Mesodermal cell (in vitro differentiated cells): ENCODE measurements around the gene MSRB3.
"Not testable (repeated sequence)": the region's sequence is repeated elsewhere in the genome, so short reads cannot be mapped to it uniquely, and the experiment has no call there.

ENCODE experiments used
- H3K27ac ChIP-seq: 2 replicates; pipeline ENCODE4 v1.7.0; 2013; ENCODE audit warnings: mild to moderate bottlenecking, low read depth, low read length, moderate library complexity; ENCODE audit not compliant: severe bottlenecking
- H3K36me3 ChIP-seq: 2 replicates; pipeline ENCODE4 v1.7.1; 2013; ENCODE audit warnings: mild to moderate bottlenecking, low read length, moderate library complexity; ENCODE audit not compliant: control insufficient read depth, insufficient read depth
- H3K4me1 ChIP-seq: one replicate; pipeline ENCODE4 v1.7.1; 2013; ENCODE audit warnings: mild to moderate bottlenecking, low read length; ENCODE audit not compliant: insufficient read depth, control insufficient read depth, poor library complexity, severe bottlenecking
- H3K4me3 ChIP-seq: 2 replicates; pipeline ENCODE4 v1.7.0; 2013; ENCODE audit warnings: low read length, control low read depth, mild to moderate bottlenecking; ENCODE audit not compliant: insufficient read depth, poor library complexity, severe bottlenecking; ENCODE audit errors: extremely low read depth
- H3K9me3 ChIP-seq: 2 replicates; pipeline ENCODE4 v1.7.1; 2013; ENCODE audit warnings: mild to moderate bottlenecking, low read length, moderate library complexity; ENCODE audit not compliant: control insufficient read depth
- WGBS, 2 experiments: methylation state at CpG; one replicate each; pipeline ENCODE4 v1.1.5; 2013; ENCODE audit warnings: missing lambda C conversion rate in 2 of 2; ENCODE audit not compliant: insufficient coverage in 2 of 2; 5-methylcytosine and 5-hydroxymethylcytosine counted together

The MSRB3 gene

GRCh38 chr12:65466911-65467310, 188.4 kb downstream of the MSRB3 start:
- no peaks in the 10 kb centered on the region for H3K4me1 ChIP-seq
- peaks cover 13% of the 10 kb centered on the region for H3K36me3 ChIP-seq
- H3K4me3 ChIP-seq = no peak overlapping the region
- 100% methylated on average over 1 of the region's 1 CpG for WGBS, 2 experiments
- no peaks in the 10 kb centered on the region for H3K9me3 ChIP-seq
- no peak overlapping the region for H3K27ac ChIP-seq

- Histone ChIP-seq H3K27ac (no peak overlapping the region), H3K36me3 (no peaks in the 10 kb centered on the region)
Observed at GRCh38 chr12:65470256-65470655, 191.8 kb downstream of the MSRB3 start.

GRCh38 chr12:65472079-65472478, 193.6 kb downstream of the MSRB3 start:
- Histone ChIP-seq H3K4me3 (no peak overlapping the region), H3K27ac (no peak overlapping the region), H3K4me1 (no peaks in the 10 kb centered on the region), H3K36me3 (no peaks in the 10 kb centered on the region), H3K9me3 (no peaks in the 10 kb centered on the region)
- WGBS, 2 experiments = 89% methylated on average over 1 of the region's 2 CpGs; no CpG with 5 or more reads in 1 of the 2 experiments

More at GRCh38 chr12:65470256-65470655, 191.8 kb downstream of the MSRB3 start:
- no peaks in the 10 kb centered on the region for H3K4me1 ChIP-seq
- H3K4me3 ChIP-seq = no peak overlapping the region
- 92 to 97% methylated on average over 5 to 6 of the region's 6 CpGs for WGBS, 2 experiments
- no peaks in the 10 kb centered on the region for H3K9me3 ChIP-seq

GRCh38 chr12:65474831-65475230, 196.3 kb downstream of the MSRB3 start:
- Histone ChIP-seq H3K27ac (no peak overlapping the region), H3K4me1 (no peaks in the 10 kb centered on the region), H3K9me3 (no peaks in the 10 kb centered on the region), H3K4me3 (no peak overlapping the region), H3K36me3 (no peaks in the 10 kb centered on the region)
- 88 to 95% methylated on average over 2 to 3 of the region's 6 CpGs for WGBS, 2 experiments

- Histone ChIP-seq H3K4me1 (no peaks in the 10 kb centered on the region), H3K36me3 (no peaks in the 10 kb centered on the region), H3K9me3 (peaks cover 3% of the 10 kb centered on the region), H3K4me3 (no peak overlapping the region), H3K27ac (no peak overlapping the region)
Observed at GRCh38 chr12:65477721-65478120, 199.2 kb downstream of the MSRB3 start.

- peaks cover 21% of the 10 kb centered on the region for H3K9me3 ChIP-seq
- not testable (repeated sequence) for H3K27ac ChIP-seq, H3K4me3 ChIP-seq, H3K4me1 ChIP-seq, H3K36me3 ChIP-seq
- 97% methylated on average over 3 of the region's 3 CpGs; no CpG with 5 or more reads in 1 of the 2 experiments for WGBS, 2 experiments
Observed at GRCh38 chr12:65483891-65484516, 205.5 kb downstream of the MSRB3 start.

GRCh38 chr12:65488197-65488596, 209.7 kb downstream of the MSRB3 start:
- peaks cover 7% of the 10 kb centered on the region for H3K4me1 ChIP-seq
- H3K4me3 ChIP-seq = no peak overlapping the region
- H3K27ac ChIP-seq = no peak overlapping the region
- H3K36me3 ChIP-seq = no peaks in the 10 kb centered on the region
- peaks cover 14% of the 10 kb centered on the region for H3K9me3 ChIP-seq
- WGBS, 2 experiments = 92 to 100% methylated on average over 2 to 3 of the region's 4 CpGs

GRCh38 chr12:65490250-65490649, 211.8 kb downstream of the MSRB3 start:
- no peak overlapping the region for H3K27ac ChIP-seq
- peaks cover 27% of the 10 kb centered on the region for H3K4me1 ChIP-seq
- no peak overlapping the region for H3K4me3 ChIP-seq
- H3K36me3 ChIP-seq = no peaks in the 10 kb centered on the region
- H3K9me3 ChIP-seq = no peaks in the 10 kb centered on the region

- Histone ChIP-seq H3K36me3 (no peaks in the 10 kb centered on the region), H3K4me1 (peaks cover 41% of the 10 kb centered on the region), H3K27ac (no peak overlapping the region), H3K4me3 (no peak overlapping the region), H3K9me3 (no peaks in the 10 kb centered on the region)
- 60% methylated on average over 1 of the region's 1 CpG; no CpG with 5 or more reads in 1 of the 2 experiments for WGBS, 2 experiments
Observed at GRCh38 chr12:65492998-65493912, 214.8 kb downstream of the MSRB3 start.

- Histone ChIP-seq H3K4me1 (peaks cover 41% of the 10 kb centered on the region), H3K36me3 (no peaks in the 10 kb centered on the region), H3K27ac (peak overlapping the region; percentile 89), H3K9me3 (no peaks in the 10 kb centered on the region), H3K4me3 (no peak overlapping the region)
- WGBS, 2 experiments = 33% methylated on average over 1 of the region's 1 CpG; no CpG with 5 or more reads in 1 of the 2 experiments
Observed at GRCh38 chr12:65493913-65494245, 215.4 kb downstream of the MSRB3 start.

- no peaks in the 10 kb centered on the region for H3K36me3 ChIP-seq
- H3K27ac ChIP-seq = peak overlapping the region; percentile 89
- whole genome bisulfite sequencing, 2 experiments = no CpG with 5 or more reads among the region's 2 CpGs
- H3K9me3 ChIP-seq = no peaks in the 10 kb centered on the region
- H3K4me3 ChIP-seq = no peak overlapping the region
- H3K4me1 ChIP-seq = peaks cover 41% of the 10 kb centered on the region
Observed at GRCh38 chr12:65494537-65494936, 216.1 kb downstream of the MSRB3 start.
